Stimulated activated CD4-positive, alpha-beta T cell treated with anti-CD3 and anti-CD28 coated beads, Interleukin-12 subunit alpha, Interleukin-12 subunit beta, amount 100 ng/mL, for 4 hours (primary cell): Measurements from ENCODE around the gene CELSR3.
A peak's percentile ranks its signal among the peaks of the same experiment; 100 is the strongest.

Experiments used
- DNase-seq: peaks from one replicate; pipeline ENCODE4 v3.0.0-alpha.2; 2020

CELSR3 gene, protein sequence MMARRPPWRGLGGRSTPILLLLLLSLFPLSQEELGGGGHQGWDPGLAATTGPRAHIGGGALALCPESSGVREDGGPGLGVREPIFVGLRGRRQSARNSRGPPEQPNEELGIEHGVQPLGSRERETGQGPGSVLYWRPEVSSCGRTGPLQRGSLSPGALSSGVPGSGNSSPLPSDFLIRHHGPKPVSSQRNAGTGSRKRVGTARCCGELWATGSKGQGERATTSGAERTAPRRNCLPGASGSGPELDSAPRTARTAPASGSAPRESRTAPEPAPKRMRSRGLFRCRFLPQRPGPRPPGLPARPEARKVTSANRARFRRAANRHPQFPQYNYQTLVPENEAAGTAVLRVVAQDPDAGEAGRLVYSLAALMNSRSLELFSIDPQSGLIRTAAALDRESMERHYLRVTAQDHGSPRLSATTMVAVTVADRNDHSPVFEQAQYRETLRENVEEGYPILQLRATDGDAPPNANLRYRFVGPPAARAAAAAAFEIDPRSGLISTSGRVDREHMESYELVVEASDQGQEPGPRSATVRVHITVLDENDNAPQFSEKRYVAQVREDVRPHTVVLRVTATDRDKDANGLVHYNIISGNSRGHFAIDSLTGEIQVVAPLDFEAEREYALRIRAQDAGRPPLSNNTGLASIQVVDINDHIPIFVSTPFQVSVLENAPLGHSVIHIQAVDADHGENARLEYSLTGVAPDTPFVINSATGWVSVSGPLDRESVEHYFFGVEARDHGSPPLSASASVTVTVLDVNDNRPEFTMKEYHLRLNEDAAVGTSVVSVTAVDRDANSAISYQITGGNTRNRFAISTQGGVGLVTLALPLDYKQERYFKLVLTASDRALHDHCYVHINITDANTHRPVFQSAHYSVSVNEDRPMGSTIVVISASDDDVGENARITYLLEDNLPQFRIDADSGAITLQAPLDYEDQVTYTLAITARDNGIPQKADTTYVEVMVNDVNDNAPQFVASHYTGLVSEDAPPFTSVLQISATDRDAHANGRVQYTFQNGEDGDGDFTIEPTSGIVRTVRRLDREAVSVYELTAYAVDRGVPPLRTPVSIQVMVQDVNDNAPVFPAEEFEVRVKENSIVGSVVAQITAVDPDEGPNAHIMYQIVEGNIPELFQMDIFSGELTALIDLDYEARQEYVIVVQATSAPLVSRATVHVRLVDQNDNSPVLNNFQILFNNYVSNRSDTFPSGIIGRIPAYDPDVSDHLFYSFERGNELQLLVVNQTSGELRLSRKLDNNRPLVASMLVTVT (N-terminal part only)

DNA sequence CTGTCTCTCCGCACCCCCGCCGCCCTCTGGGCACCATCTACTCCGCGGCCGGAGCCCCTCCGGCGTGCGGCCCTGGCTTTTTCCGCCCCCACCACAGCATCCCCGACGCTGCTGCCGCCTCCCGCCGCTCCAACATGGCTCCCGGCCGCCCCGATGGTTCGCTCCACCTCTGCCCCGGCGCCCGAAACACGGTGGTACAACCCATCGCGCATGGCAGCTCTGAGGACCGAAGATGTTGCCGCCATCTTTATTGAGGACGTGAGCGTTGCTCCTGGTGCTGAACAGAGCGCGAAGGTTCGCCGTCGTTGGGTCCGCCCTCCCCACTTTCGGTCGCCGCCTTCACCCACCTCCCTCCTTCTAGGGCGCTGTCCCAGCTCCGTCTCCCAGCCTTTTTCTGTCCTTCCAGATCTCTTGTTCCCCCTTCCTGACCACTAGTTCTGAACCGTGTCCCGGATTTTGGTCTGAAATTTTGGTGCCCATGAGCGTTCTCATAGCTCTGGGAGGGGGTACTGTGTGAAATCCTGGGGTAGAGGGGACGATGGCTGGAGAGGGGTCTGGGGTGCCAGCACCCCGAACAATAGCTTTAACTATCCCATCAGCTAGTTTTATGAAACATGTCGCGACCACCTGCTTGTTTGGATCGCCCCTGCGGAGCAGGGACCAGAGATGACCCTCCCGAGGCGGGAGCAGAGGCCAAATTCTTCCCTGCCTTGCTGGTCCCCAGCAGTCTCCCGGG, at the start of gene CELSR3:
CELSR3 (minus strand) TSS at position 134 of the 736 bp plus-strand sequence. CDS start 252 bp downstream, outside the sequence.
- peak; percentile 43 for DNase-seq

DNA sequence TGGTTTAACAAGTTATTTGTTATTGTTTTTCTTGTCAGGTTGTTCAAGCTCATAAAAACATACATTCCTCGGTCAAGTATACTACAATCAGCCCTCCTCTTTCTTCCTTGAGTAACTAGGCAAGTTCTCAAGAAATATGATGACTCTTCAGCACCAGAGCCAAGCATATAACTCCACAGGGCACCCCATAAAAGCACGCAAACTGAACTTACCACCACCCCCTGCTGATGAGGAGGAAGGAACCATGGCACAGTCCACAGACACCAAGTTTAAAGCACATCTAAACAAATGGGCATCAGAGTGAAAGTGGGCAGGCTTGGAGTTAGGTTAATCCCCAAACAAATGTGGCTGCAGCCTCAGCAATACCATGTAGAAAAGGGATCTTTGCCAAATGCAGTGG, 49.0 kb upstream of the CELSR3 start:
- DNase-seq = no peak

DNA sequence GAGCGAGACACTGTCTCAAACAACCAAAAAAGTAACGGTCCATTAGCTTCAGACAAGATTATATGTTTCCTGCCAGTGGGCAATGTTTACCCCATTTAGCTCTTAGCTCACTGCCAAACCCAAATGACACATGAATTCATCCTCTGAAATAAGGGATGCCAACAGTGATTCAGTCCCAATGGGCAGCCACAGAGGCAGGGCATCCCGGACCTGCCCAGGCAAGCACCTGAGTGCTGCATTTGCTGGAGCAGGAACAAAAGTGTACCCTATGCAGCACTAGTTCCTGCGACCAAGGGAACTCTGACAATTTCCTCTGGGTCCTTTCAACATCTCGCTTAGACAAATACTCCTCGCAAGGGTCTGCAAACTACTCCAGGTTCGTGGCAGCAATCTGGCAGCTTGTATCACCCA, 46.4 kb upstream of the CELSR3 start:
- no peak for DNase-seq

DNA sequence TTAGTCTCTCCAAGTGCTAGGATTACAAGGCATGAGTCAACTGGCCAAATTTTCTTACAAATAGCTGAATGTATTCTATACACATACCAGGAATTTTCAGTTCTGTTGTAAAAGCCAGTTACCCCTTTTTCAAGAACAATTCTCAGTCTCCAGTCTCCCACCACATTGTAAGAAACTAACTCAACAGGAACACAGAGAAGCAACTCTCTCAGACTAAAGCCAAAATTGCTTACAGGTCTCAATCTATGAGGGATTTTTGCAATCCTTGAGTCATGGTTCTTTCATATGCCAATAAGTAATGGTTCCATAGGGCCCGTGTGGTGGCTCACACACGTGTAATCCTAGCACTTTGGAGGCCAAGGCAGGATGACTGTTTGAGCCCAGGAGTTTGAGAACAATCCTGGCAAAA, 45.8 kb upstream of the CELSR3 start:
- no peak for DNase-seq

DNA sequence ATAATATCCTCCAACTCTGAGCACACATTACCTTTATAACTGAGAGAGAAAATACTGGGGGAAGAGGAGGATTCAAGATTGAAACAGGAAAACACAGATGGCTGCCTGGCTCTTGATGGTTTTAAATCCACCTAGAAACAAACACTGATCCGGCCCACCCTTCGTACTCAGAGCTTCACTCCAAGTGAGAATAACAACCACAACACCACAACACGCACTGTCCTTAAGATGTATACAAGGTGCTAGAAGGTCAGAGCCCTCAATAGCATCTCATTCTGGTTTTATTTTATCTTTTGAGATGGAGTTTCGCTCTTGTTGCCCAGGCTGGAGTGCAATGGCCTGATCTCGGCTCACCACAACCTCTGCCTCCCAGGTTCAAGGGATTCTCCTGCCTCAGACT, 44.5 kb upstream of the CELSR3 start:
- no peak for DNase-seq

DNA sequence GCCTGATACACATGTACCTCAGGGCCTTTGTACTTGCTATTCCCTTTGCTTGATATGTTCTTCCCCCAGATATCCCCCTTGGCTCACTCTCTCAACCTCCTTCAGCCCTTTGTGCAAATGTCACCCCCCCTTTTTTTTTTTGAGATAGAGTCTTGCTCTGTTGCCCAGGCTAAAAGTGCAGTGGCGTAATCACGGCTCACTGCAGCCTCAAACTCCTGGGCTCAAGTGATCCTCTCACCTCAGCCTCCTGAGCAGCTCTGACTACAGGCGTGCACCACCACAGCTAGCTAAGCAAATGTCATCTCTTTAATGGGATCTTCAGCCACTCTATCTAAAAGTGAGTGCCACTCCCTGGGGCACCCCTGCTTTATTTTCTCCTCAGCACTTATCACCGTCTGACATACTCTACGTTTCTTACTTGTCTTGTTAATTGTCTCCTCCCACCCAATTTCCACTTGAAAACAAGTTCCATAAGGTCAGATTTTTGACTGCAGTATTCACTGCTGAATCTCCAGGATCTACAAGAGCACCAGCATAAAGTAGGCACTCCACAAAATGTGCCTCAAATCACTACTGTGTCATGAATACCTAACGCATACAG, 39.7 kb upstream of the CELSR3 start:
- no peak for DNase-seq

DNA sequence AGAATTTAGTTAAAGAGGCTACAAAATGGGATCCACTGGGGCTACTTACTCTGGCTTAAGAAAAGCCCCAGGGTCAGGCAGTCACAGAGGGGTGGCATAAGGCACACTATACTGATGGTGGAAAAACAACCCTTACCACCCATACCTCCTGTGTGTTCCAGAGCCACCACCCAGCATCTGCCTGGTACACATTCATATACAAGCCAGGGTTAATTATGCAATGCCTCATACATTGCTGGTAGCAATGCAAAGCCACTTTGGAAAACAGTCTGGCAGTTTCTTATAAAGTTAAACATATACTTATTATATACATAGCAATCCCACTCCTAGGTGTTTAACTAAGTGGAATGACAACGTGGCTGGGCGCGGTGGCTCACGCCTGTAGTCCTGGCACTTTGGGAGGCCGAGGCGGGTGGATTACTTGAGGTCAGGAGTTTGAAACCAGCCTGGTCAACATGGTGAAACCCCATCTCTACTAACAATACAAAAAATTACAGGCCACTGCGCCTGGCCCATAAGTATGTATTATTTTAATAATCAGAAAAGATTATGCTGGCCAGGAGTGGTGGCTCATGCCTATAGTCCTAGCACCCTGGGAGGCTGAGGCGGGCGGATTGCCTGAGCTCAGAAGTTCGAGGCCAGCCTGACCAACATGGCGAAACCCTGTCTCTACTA, 38.2 kb upstream of the CELSR3 start:
- DNase-seq = no peak

DNA sequence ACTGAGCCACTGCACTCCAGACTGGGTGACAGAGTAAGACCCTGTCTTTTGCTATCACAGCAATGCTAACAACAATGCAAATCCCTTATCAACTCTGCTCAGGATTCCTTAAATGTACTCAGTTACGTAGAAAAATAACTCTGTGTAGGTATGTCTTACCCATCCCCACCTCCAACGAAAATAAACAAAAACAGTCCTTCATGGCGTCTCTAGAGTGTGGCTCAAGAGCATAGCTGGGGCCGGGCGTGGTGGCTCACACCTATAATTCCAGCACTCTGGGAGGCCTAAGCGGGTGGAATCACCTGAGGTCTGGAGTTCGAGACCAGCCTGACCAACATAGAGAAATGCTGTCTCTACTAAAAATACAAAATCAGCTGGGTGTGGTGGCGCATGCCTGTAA, 36.2 kb upstream of the CELSR3 start:
- DNase-seq = no peak

DNA sequence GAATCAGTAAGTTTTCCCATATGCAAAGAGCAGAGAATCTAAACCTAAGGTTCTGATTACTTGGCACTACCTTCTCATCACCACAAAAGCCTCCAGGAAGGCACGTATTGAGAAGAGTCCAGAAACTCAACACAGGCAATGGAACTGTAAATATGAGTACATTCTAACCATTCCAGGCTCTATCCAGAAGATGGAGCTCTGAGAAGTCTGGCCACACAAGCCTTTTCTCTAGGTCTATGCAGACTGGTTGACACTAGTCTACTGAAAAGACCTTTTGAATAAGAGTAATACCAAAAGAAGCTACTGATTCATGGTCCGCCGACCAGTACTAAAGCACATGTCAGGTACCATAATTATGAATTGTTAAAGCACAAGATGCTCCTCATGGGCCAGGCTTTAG, 35.3 kb upstream of the CELSR3 start:
- DNase-seq = no peak

DNA sequence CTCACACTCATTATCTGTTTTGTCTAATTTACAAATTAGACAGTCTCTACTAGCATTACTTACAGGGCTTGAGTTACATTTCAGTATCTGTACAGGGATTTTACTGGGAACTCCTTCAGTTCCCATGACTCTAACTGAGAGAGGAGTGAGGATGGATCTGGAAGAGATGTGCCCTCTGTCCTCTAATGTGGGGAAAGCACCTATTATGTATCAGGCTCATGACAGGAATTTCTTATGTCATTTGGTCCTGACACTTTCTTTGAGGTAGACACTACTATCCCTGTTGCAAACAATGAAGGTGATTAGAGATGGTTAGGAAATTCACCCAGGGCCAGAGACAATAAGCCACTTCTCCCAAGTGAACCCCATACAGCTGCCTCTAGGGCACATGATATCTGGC, 33.9 kb upstream of the CELSR3 start:
- no peak for DNase-seq

DNA sequence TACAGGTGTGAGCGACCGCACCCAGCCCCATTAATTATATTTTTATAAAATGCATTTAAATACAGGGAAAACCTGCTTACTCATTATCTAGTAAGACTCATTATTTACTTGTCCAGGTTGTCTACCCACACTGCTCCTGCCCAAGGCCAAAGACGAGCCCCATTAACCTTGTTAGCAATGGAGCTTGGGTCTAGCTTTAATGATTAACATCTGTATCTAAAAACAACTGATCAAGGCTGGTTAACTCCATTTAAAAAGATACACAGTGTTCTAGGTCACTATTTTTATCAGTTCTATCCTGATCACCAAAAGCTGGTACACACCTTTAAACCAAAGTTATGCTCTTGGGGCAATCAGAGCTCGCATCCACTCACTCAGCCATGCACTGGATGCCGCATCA, 33.5 kb upstream of the CELSR3 start:
- DNase-seq = no peak

DNA sequence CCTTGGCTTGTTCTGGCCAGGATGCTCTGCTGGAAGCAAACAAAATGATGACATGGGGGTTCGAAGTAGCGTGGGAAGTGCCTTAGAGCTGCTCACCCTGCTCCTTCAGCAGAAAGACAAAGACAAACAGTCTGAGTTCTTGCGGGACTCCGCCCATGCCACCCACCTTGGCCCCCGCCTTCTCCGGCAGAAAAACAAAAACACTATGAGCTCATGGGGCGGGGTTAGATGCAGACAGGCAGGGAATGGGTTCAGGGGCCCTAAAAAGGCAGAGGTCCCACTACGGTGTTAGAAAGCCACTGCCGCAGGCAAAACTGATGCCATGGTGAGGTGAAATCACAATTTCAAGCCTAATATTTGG, 32.7 kb upstream of the CELSR3 start:
- DNase-seq = no peak

DNA sequence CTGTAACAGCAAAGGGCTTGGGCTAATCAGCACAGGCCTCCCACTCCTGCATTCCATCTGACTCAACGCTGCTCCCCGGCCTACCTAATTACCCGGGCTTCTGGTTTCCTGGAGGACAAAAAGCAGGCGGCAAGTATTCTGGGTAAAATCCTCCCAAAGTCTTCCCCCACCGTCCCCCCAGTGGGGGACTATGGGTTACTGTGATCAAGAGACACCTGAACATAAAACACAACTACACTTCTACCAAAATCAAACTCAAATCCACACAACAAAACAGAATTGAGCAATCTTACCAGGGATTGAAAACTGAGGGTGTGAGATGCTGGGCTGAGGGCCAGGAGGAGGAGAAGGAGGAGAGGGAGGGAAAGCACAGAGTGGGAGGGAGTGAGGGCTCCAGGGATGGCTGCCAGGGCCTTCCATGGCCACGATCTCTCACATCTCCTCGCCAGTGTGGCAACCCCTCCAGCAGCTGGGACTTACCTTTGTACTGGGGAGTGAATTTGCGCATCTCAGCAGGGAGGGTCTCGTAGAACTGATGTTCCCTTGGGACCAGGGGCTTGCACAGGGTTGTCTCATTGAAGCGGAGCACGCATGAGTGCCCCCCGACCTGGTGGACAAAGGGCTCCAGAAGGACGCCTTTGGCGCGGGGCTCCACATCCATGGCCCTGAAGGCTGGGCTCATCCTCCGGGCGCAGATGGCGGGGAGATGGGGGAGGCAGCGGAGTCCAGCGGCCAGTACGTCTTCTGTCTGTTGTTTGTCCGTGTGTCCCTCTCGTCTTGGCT, 32.1 kb upstream of the CELSR3 start:
- DNase-seq = no peak

DNA sequence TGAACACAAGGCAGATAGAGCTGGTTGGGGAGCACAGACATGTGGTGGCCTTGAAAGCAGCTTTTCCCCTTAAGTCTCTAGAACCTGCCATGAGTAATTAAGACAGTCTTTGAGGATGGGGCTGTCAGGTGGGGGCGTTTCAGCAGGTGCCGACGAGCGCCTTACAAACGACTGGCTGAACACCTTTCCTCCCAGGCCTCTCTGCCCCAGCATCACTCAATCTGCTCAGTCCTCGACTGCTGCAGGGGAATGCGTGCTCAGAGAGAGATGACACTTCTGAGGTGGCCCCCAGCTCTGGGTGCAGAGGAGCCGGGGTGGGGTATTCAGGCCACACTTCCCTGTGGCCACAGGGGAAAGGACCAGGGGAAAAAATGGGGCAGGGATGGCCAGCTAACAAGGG, 31.1 kb upstream of the CELSR3 start:
- no peak for DNase-seq

DNA sequence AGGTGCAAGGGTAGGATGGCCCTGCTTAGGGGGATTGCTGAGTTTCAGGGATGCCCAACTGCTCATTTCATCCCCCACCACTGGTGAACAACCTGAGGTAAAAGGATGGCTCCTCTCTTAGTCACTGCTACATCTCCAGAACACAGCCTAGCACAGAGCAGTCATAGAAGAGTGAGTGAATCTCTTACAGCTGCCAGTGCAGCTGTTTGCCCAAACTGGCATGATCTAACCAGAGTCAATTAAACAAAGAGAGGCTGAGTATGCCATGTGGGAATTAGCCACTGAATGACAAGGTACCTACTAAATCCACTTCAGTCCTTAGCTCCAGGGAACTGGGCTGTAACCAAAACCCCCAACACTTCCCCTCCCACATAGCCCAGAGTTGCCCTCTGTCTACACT, 29.9 kb upstream of the CELSR3 start:
- DNase-seq = no peak

DNA sequence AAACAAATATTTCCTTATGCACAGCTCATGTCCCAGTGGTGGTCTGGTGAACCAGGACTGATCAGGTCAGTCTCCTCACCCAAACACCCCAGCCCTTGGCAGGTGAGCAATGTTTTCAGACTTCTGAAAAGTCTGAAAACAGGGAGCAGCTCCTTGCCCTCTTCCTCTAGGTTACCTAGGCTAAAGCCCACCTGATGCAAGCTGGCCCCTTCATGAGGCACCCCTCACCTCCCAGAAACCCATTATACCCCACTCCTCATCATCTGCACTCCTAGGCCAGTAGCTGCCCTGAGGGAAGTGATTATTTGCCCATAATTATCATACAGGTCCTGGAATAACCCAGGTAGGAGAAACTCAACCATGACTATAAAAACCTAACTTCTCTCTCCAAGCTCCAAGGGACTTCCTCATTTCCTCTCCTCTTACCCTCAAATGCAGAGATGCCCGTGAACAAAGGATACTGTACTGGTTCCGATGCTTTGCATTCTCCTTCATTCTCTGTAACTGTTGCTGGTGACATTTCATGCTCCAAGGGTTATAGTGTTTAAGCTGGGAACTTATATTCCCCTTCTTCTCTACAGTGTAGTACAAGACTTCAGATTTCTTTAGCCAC, 28.3 kb upstream of the CELSR3 start:
- DNase-seq = no peak

DNA sequence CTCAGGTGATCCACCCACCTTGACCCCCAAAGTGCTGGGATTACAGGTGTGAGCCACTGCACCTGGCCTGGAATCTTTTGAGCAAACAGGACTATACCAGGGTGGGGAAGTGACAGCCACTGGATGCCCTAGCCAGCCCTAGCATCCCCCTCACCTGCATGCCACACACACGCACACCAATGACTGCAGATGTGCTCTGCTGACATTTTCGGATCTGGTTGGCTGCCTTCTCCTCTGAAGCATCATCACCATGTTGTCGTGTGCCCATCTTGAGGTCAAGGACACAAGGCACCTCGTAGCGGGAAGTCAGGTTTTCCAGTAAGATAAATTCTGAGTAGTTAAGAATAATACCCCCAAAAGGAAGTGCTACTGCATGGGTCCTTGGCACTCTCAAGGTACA, 26.7 kb upstream of the CELSR3 start:
- no peak for DNase-seq

DNA sequence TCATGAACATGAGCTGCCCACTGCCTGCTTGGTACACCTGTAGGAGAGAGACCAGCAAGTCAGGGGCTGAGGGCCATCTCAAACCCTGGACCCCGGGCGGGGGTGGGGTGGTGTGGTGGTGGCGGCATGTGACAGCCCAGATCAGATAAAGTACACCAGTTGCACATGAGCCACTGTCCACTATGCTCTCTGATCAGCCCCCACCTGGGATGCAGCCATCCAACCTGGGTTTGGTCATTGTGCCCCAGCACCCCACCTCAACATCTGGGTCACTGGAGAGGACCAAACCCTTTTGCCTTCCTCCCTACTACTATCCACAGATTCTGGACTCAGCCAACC, 26.0 kb upstream of the CELSR3 start:
- no peak for DNase-seq

DNA sequence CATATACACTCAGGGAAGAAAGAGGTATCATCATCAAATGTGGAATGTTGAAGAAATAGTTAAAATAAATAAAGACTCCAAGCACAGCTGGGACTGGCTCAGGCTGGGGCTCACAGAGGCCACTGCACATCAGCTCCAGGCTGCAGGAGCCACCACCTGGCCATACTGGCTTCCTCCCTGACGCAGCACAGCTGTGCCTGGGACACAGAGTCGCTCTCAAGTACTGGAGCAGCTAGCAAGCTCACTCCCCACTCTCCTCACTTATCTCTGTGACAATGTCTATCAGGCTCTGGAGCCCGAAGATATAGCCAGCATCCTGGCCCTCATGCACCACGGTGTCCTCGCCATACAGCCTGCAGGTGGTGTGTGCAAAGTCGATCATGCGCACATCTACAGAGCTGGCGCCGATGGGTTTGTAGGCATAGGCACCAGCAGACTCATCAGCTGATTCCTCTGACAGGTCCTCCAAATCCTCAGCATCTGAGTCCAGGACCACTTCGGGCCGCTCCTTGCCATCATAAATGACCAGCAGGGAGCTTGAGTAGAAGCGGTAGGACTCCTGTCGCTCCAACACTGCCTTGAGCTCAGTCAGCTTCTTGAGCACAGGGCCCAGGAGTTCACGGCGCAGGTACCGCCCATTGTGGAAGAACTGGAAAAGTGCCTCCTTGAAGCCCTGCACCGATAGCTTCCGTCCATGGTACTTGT, 25.5 kb upstream of the CELSR3 start:
- DNase-seq = no peak

DNA sequence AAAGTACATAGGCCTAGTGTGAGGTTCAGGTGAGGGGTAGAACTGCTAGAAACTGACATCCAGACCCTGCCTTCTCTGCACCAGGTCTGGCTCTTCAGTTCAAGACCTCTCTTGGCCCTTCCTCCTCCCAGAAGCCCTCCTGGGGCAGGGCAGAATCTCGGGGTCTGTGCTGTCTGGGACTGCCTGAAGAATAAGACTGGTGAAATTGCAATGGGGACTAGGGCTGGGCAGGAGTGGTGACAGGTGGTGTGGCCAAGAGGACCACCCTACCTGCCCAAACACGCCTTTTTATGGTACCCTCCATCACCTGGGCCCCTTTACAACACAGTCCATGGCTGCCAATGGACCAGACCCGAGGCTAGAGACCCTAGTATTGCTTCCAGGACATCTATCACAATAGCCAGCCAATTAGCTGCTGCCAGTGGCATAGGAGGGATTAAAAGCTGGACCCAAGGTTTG, 24.6 kb upstream of the CELSR3 start:
- no peak for DNase-seq
